K562 (cell line): Measurements from ENCODE around the gene HNRNPM. TPM values are rescaled to one million over a fixed set of nuclear protein-coding genes. Genes with fewer than 3 reads are reported as not detected.

Experiments
- ATAC-seq: fragments of 200-7000 bp; cut with Tn5 transposase; 3 replicates; pipeline ENCODE4 v1.9.1; 2020; ENCODE audit warnings: moderate library complexity
- BruUV-seq: library from RNA; stranded (reverse); fragments of 400-500 nt; replicated peaks from 2 replicates; lab custom pipeline; 2021; lab: Mats Ljungman, UMichigan
- CTCF ChIA-PET: fragments of 300-600 bp; formaldehyde crosslinking; extraction: SDS; loops from one replicate; lab custom pipeline; 2021; ENCODE audit warnings: low intra/inter-chr PET ratio; lab: Yijun Ruan, JAX
- POLR2A ChIA-PET: fragments of 300-600, 350-650 bp; sonication (Branson Sonifier 250); formaldehyde crosslinking; extraction: SDS; loops from one replicate; lab custom pipeline; 2021; ENCODE audit warnings: antibody characterized with exemption, inconsistent platforms; lab: Yijun Ruan, JAX
- DNase-seq, 4 experiments: peaks; one replicate each; pipeline versions ENCODE4 v3.0.0 to v3.0.0-alpha.2; 2011 to 2018; ENCODE audit warnings: low spot score in 3 of 4, mixed read lengths in 3 of 4; ENCODE audit errors: extremely low read depth in 1 of 4
- FAIRE-seq: peaks from 2 replicates; lab custom pipeline; 2011; peaks lifted over from hg19 to GRCh38; lab: Jason Lieb, UNC
- H2AFZ ChIP-seq: 2 replicates; pipeline ENCODE4 v1.6.0; 2011; ENCODE audit warnings: low read depth, low read length, control low read depth, inconsistent platforms
- H3K27ac ChIP-seq: fragments of 200-600 bp; 3 replicates; pipeline ENCODE4 v1.8.0; 2011; ENCODE audit warnings: low read depth, mild to moderate bottlenecking, control low read depth, inconsistent platforms, low read length, moderate library complexity, mixed read lengths; ENCODE audit errors: extremely low read depth
- H3K27me3 ChIP-seq, 2 experiments: fragments of 300-600 bp in 1 of 2; 2 replicates in 1 of 2; 3 replicates in 1 of 2; pipeline versions ENCODE4 v1.6.0 to v1.8.0; 2011; ENCODE audit warnings: inconsistent platforms in 2 of 2, low read length in 2 of 2, mild to moderate bottlenecking in 1 of 2, mixed read lengths in 1 of 2, moderate library complexity in 1 of 2; ENCODE audit not compliant: control insufficient read depth in 2 of 2, insufficient read depth in 2 of 2
- H3K36me3 ChIP-seq: fragments of 300-600 bp; 3 replicates; pipeline ENCODE4 v1.8.0; 2011; ENCODE audit warnings: mild to moderate bottlenecking, low read length, inconsistent platforms; ENCODE audit not compliant: control insufficient read depth, insufficient read depth
- H3K4me1 ChIP-seq, 2 experiments: fragments of 200-600 bp in 1 of 2; replicated peaks in 1 of 2; 2 replicates in 1 of 2; 3 replicates in 1 of 2; pipeline versions ENCODE4 v1.5.1 to v1.8.0; 2011; ENCODE audit warnings: inconsistent platforms in 2 of 2, low read length in 2 of 2, mild to moderate bottlenecking in 1 of 2, mixed read lengths in 1 of 2, moderate library complexity in 1 of 2; ENCODE audit not compliant: control insufficient read depth in 2 of 2, insufficient read depth in 2 of 2
- H3K4me2 ChIP-seq: 2 replicates; pipeline ENCODE4 v1.6.1; 2011; ENCODE audit warnings: low read length, control low read depth, inconsistent platforms, mixed read lengths; ENCODE audit not compliant: insufficient read depth
- H3K4me3 ChIP-seq: fragments of 200-600 bp; sonication (generic), shearing (Covaris generic); 2 replicates; pipeline ENCODE4 v1.5.1; 2016; ENCODE audit warnings: control low read depth, inconsistent platforms
- H3K79me2 ChIP-seq: fragments of 200-600 bp; 3 replicates; pipeline ENCODE4 v1.8.0; 2011; ENCODE audit warnings: low read length, inconsistent platforms; ENCODE audit not compliant: control insufficient read depth, insufficient read depth
- H3K9ac ChIP-seq, 2 experiments: 2 replicates each; pipeline versions ENCODE4 v1.6.0 to v1.6.1; 2011; ENCODE audit warnings: low read depth in 2 of 2, low read length in 2 of 2, control low read depth in 1 of 2, inconsistent platforms in 1 of 2, mild to moderate bottlenecking in 1 of 2, mixed read lengths in 1 of 2; ENCODE audit not compliant: insufficient read depth in 1 of 2
- H3K9me1 ChIP-seq: one replicate; pipeline ENCODE4 v1.6.0; 2011; ENCODE audit warnings: inconsistent platforms, mild to moderate bottlenecking, low read length, moderate library complexity; ENCODE audit not compliant: control insufficient read depth, insufficient read depth
- H3K9me3 ChIP-seq: replicated peaks from 2 replicates; pipeline ENCODE4 v1.5.1; 2011; ENCODE audit warnings: low read depth, low read length, inconsistent platforms; ENCODE audit not compliant: control insufficient read depth, insufficient read depth
- H4K20me1 ChIP-seq: replicated peaks from 2 replicates; pipeline ENCODE4 v1.6.1; 2011; ENCODE audit warnings: low read length, inconsistent platforms, mixed read lengths; ENCODE audit not compliant: control insufficient read depth, insufficient read depth
- MEIS2 ChIP-seq: fragments of 450-650 bp; IDR thresholded peaks from 2 replicates; pipeline ENCODE4 v1.6.1; 2014; ENCODE audit warnings: mild to moderate bottlenecking; ENCODE audit not compliant: partially characterized antibody
- ZFX ChIP-seq: sonication (generic); formaldehyde crosslinking; IDR thresholded peaks from 2 replicates; pipeline ENCODE4 v1.8.0; 2022; ENCODE audit warnings: mild to moderate bottlenecking, missing genetic modification reagents, moderate library complexity
- ZNF740 ChIP-seq, 3 experiments: fragments of 200-800 bp in 1 of 3; sonication (Bioruptor generic) in 1 of 3; sonication (generic) in 1 of 3; formaldehyde crosslinking in 1 of 3; IDR thresholded peaks; 2 replicates each; pipeline versions ENCODE4 v1.6.1 to v1.8.0; 2016 to 2022; ENCODE audit warnings: mild to moderate bottlenecking in 2 of 3, missing compliant biosample characterization in 2 of 3, missing genetic modification characterization in 2 of 3, missing genetic modification reagents in 1 of 3
- WGBS: fragments of 100-300 bp; shearing (Covaris generic); methylation state at CpG from one replicate; pipeline ENCODE4 v1.1.6; 2016; ENCODE audit warnings: low coverage, mixed read lengths; ENCODE audit not compliant: insufficient coverage; ENCODE audit errors: missing lambda C conversion rate; 5-methylcytosine and 5-hydroxymethylcytosine counted together
- in situ Hi-C: fragments of 300-500 bp; cut with MboI; formaldehyde crosslinking; loops from 4 replicates; pipeline ENCODE4 v1.15.0; 2018; ENCODE audit warnings: inconsistent platforms, mixed read lengths
- intact Hi-C: fragments of 100-400 bp; cut with micrococcal nuclease; formaldehyde crosslinking; loops from 2 replicates; pipeline ENCODE4 v1.14.2; 2022
- polyA plus RNA-seq, 8 experiments: library from polyadenylated mRNA; depleted of rRNA in 4 of 8; stranded (reverse) in 5 of 8; unstranded in 3 of 8; fragments of >200 nt; fragmentation: Nextera tagmentation in 2 of 8; fragmentation: Illumina TruSeq in 1 of 8; extraction: Ambion mirVana in 2 of 8; extraction: Trizol in 1 of 8; gene quantifications; 2 replicates each; pipeline versions ENCODE4 v1.2.1 to v1.2.3, GENCODE V29; 2011 to 2014; ENCODE audit warnings: inconsistent platforms in 1 of 8, missing spikeins in 1 of 8
- total RNA-seq, 7 experiments: library from RNA; depleted of rRNA in 6 of 7; stranded (reverse); fragments of >200 nt in 6 of 7; fragmentation: Illumina TruSeq in 2 of 7; extraction: Trizol in 2 of 7; gene quantifications; 2 replicates each; pipeline versions ENCODE4 v1.2.1 to v1.2.3, GENCODE V29; 2011 to 2021; ENCODE audit warnings: low replicate concordance in 1 of 7

Gene HNRNPM
- total and polyA plus RNA-seq, 9 of the 15 experiments (the other 6 are each of a cell fraction or from before 2014, with no cell fraction given) = 11.1 to 340 (median 195) TPM

DNA sequence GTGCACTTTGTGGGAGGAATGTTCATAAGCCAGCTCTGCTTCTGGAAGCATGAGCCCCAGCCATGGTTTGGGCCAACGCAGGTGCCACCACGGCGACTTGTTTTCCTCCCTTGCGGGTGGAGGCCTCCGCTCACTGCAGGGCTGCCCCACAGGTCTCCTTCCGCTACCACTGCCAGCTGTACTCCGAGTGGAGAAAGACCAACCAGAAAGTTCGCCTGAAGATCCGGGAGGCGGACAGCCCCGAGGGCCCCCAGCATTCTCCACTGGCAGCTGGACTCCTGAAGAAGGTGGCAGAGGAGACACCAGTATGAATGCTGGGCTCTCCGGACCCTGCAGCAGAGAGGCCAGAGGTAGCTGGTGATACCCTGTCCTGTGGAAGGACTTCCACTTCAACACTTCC, 6.5 kb upstream of the HNRNPM start:
- ChIA-PET POLR2A (interaction anchor here (0.9 to 1.8 kb wide), 5 partner anchors 12 to 76 kb away, joined by 3 to 5 read pairs (median 4); partner anchors contain the start of gene RAB11B), CTCF (no interaction called here)
- TF ChIP-seq ZFX (CRISPR knock-in tag) = peak; percentile 11; the same call in 1 of the 2 replicates
- TF ChIP-seq ZNF740 (CRISPR knock-in tag; IDR thresholded peaks at IDR 0.05) = no peak
- no peak for TF ChIP-seq ZNF740 (tag; IDR thresholded peaks at IDR 0.05)
- no peak for TF ChIP-seq MEIS2
- no peak overlapping the region for H3K27ac ChIP-seq
- H4K20me1 ChIP-seq = no peaks in the 10 kb centered on the region
- intact Hi-C loops = no loop called here
- ATAC-seq (no peak), FAIRE-seq (no peak), DNase-seq (no peak)
- no peaks in the 10 kb centered on the region for H3K9me3 ChIP-seq
- H3K4me3 ChIP-seq = no peak overlapping the region
- no peaks in the 10 kb centered on the region for H3K79me2 ChIP-seq
- no peak overlapping the region for H2AFZ ChIP-seq
- no peaks in the 10 kb centered on the region for H3K9me1 ChIP-seq
- no peaks in the 10 kb centered on the region for H3K36me3 ChIP-seq
- peaks cover 6 to 10% of the 10 kb centered on the region in 2 experiments for H3K4me1 ChIP-seq
- in situ Hi-C loops = no loop called here
- no TSS peak for BruUV-seq
- peak overlapping the region in 1 of 2 experiments; percentile 10; a peak in 2 of 4 replicates for H3K9ac ChIP-seq
- H3K27me3 ChIP-seq = no peaks in the 10 kb centered on the region
- 88% methylated on average over 12 of the region's 12 CpGs for WGBS
- no peak overlapping the region for H3K4me2 ChIP-seq
